ENCODE measurements around the gene CTIF. TPM values are rescaled to one million over a fixed set of nuclear protein-coding genes. Genes with fewer than 3 reads are reported as not detected.

CTIF gene
- total RNA-seq, 1 experiment from 2014 or later, result 5.8 TPM

DNA sequence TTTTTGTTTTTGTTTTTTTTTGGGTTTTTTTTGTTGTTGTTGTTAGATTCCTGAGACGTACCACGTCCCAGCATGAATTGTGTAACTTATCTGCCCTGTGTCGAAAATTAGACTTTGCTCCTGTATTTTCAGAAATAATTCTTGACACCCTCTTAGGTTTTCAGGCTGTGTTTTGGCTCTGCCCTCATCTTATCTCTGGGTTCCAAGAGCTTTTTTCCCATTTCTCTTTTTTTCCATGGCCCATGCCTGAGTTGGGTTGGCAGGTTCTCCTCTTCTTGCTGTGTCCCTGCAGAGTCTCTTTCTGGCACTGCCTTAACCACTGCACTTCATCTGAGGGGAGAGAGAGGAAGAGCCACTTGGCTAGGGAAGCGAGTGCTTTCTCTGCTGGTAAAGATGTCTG is 42.4 kb downstream of the CTIF start:
- CTCF ChIA-PET, result no interaction called here
- no peaks in the 10 kb centered on the region for H3K9me2 ChIP-seq (replicated peaks; ENCODE audit: low read length)
- H3K27ac ChIP-seq (ENCODE audit: low read length), result no peak overlapping the region
- H3K36me3 ChIP-seq (ENCODE audit: low read depth, low read length), result no peaks in the 10 kb centered on the region
- no peak overlapping the region for H3K4me2 ChIP-seq (ENCODE audit: low read length)
- H3K4me1 ChIP-seq (ENCODE audit: insufficient read depth, low read length), result no peaks in the 10 kb centered on the region
- no peaks in the 10 kb centered on the region for H3K27me3 ChIP-seq (ENCODE audit: low read length)
- H3K79me2 ChIP-seq (ENCODE audit: low read length), result no peaks in the 10 kb centered on the region
- H3K9ac ChIP-seq (ENCODE audit: low read length), result no peak overlapping the region
- TF ChIP-seq EZH2phosphoT487 (IDR thresholded peaks at IDR 0.05; ENCODE audit: borderline replicate concordance, low read length), result no peak
- TF ChIP-seq EZH2 (IDR thresholded peaks at IDR 0.05; ENCODE audit: low read length, unreplicated experiment), result no peak
- TF ChIP-seq, protein P1, sequence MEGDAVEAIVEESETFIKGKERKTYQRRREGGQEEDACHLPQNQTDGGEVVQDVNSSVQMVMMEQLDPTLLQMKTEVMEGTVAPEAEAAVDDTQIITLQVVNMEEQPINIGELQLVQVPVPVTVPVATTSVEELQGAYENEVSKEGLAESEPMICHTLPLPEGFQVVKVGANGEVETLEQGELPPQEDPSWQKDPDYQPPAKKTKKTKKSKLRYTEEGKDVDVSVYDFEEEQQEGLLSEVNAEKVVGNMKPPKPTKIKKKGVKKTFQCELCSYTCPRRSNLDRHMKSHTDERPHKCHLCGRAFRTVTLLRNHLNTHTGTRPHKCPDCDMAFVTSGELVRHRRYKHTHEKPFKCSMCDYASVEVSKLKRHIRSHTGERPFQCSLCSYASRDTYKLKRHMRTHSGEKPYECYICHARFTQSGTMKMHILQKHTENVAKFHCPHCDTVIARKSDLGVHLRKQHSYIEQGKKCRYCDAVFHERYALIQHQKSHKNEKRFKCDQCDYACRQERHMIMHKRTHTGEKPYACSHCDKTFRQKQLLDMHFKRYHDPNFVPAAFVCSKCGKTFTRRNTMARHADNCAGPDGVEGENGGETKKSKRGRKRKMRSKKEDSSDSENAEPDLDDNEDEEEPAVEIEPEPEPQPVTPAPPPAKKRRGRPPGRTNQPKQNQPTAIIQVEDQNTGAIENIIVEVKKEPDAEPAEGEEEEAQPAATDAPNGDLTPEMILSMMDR (conservative IDR thresholded peaks at IDR 0.05; ENCODE audit: low read depth, low read length), result no peak
- no peak overlapping the region for H3K4me3 ChIP-seq (ENCODE audit: low read length)
- no TSS peak for BruUV-seq (replicated peaks)
- intact Hi-C loops (cut with micrococcal nuclease), result no loop called here
- H3K9me3 ChIP-seq (ENCODE audit: low read length), result no peaks in the 10 kb centered on the region
- POLR2A ChIA-PET (ENCODE audit: unreplicated experiment), result no interaction called here
- H4K20me1 ChIP-seq (ENCODE audit: low read length), result no peaks in the 10 kb centered on the region
- DNase-seq (no peak), ATAC-seq (no peak)
- no peaks in the 10 kb centered on the region for H3F3A ChIP-seq (ENCODE audit: low read length, unreplicated experiment)
- H2AFZ ChIP-seq (ENCODE audit: low read length), result no peak overlapping the region

DNA sequence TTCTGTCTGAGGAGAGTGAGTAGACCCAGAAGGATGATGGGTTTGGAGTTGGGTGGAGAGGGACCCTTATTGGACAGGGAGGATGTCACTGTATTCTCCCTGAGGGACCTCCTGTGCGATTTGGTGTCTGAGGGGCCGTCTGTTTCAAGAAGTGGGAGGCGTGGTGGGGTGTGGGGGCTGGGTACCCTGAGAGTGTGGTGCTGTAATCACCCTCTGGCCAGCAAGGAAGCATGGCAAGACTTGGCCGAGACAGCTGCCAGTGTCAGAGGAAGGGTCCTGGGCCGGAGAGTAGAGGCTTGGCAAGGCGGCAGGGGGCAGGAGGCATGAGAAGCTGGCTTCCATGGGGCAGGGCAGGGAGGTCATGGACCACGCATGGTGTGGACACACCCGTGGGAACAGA is 43.1 kb downstream of the CTIF start:
- POLR2A ChIA-PET (ENCODE audit: unreplicated experiment), result no interaction called here
- Histone ChIP-seq H3K4me1 (ENCODE audit: insufficient read depth, low read length) (no peaks in the 10 kb centered on the region), H3K36me3 (ENCODE audit: low read depth, low read length) (no peaks in the 10 kb centered on the region), H3K9ac (ENCODE audit: low read length) (no peak overlapping the region), H3K9me3 (ENCODE audit: low read length) (no peaks in the 10 kb centered on the region), H3K9me2 (replicated peaks; ENCODE audit: low read length) (no peaks in the 10 kb centered on the region), H2AFZ (ENCODE audit: low read length) (no peak overlapping the region), H3K4me3 (ENCODE audit: low read length) (no peak overlapping the region), H3K79me2 (ENCODE audit: low read length) (no peaks in the 10 kb centered on the region), H3K27ac (ENCODE audit: low read length) (no peak overlapping the region), H3F3A (ENCODE audit: low read length, unreplicated experiment) (no peaks in the 10 kb centered on the region), H3K27me3 (ENCODE audit: low read length) (no peaks in the 10 kb centered on the region), H3K4me2 (ENCODE audit: low read length) (no peak overlapping the region), H4K20me1 (ENCODE audit: low read length) (no peaks in the 10 kb centered on the region)
- CTCF ChIA-PET, result no interaction called here
- no peak for TF ChIP-seq EZH2 (IDR thresholded peaks at IDR 0.05; ENCODE audit: low read length, unreplicated experiment)
- TF ChIP-seq, protein P1 (conservative IDR thresholded peaks at IDR 0.05; ENCODE audit: low read depth, low read length), result no peak
- TF ChIP-seq EZH2phosphoT487 (IDR thresholded peaks at IDR 0.05; ENCODE audit: borderline replicate concordance, low read length), result no peak
- intact Hi-C loops (cut with micrococcal nuclease), result no loop called here
- DNase-seq (no peak), ATAC-seq (no peak)
- BruUV-seq (replicated peaks), result no TSS peak

DNA sequence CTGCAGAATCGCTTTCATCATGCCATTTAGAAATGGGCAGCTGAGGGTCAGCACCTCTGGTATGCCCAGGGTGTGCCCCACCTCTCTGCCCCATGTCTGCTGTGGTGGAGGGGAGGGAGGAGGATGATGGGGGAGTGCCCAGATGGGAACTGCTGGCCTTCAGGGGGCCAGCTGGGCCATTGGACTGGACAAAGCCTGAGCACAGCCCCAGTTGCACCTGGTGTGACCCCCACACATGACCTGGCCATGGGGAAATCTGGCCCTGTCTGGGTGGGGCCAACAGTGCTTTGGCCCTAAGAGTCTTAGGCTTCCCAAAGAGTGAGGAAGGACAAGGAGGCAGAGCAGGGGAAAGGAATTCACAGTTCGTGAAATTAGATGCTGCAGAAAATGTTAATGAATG is 44.1 kb downstream of the CTIF start:
- H2AFZ ChIP-seq (ENCODE audit: low read length), result no peak overlapping the region
- no peaks in the 10 kb centered on the region for H3K27me3 ChIP-seq (ENCODE audit: low read length)
- H3K9me3 ChIP-seq (ENCODE audit: low read length), result no peaks in the 10 kb centered on the region
- no peaks in the 10 kb centered on the region for H3K79me2 ChIP-seq (ENCODE audit: low read length)
- H3K36me3 ChIP-seq (ENCODE audit: low read depth, low read length), result no peaks in the 10 kb centered on the region
- no peaks in the 10 kb centered on the region for H3K9me2 ChIP-seq (replicated peaks; ENCODE audit: low read length)
- H3K4me3 ChIP-seq (ENCODE audit: low read length), result no peak overlapping the region
- DNase-seq (no peak), ATAC-seq (no peak)
- H4K20me1 ChIP-seq (ENCODE audit: low read length), result no peaks in the 10 kb centered on the region
- intact Hi-C loops (cut with micrococcal nuclease), result no loop called here
- BruUV-seq (replicated peaks), result no TSS peak
- TF ChIP-seq, protein P1 (conservative IDR thresholded peaks at IDR 0.05; ENCODE audit: low read depth, low read length), result no peak
- no peak for TF ChIP-seq EZH2 (IDR thresholded peaks at IDR 0.05; ENCODE audit: low read length, unreplicated experiment)
- no peaks in the 10 kb centered on the region for H3K4me1 ChIP-seq (ENCODE audit: insufficient read depth, low read length)
- ChIA-PET CTCF (no interaction called here), POLR2A (ENCODE audit: unreplicated experiment) (no interaction called here)
- no peaks in the 10 kb centered on the region for H3F3A ChIP-seq (ENCODE audit: low read length, unreplicated experiment)
- H3K27ac ChIP-seq (ENCODE audit: low read length), result no peak overlapping the region
- no peak overlapping the region for H3K4me2 ChIP-seq (ENCODE audit: low read length)
- no peak overlapping the region for H3K9ac ChIP-seq (ENCODE audit: low read length)
